ENCODE data around the gene ACBD4.

- TF ChIP-seq RAD21 (conservative IDR thresholded peaks at IDR 0.05) (no peak), CTCF (IDR thresholded peaks at IDR 0.05; ENCODE audit: poor library complexity, severe bottlenecking) (no peak), POLR2AphosphoS5 (IDR thresholded peaks at IDR 0.05) (no peak), EZH2 (IDR thresholded peaks at IDR 0.05; ENCODE audit: borderline replicate concordance, insufficient read depth, low read length, poor library complexity, severe bottlenecking) (no peak), SMC3 (conservative IDR thresholded peaks at IDR 0.05; ENCODE audit: poor library complexity) (no peak), MXI1 (conservative IDR thresholded peaks at IDR 0.05; ENCODE audit: poor library complexity, severe bottlenecking) (no peak), EP300 (conservative IDR thresholded peaks at IDR 0.05; ENCODE audit: poor library complexity, severe bottlenecking) (no peak)
Measured at GRCh38 chr17:45117848-45118646, 17.4 kb upstream of the ACBD4 start.

Data from neural cell (in vitro differentiated cells).